AG04450 (cell line): ENCODE measurements around the gene ERP27. TPM values are rescaled to one million over a fixed set of nuclear protein-coding genes. Genes with fewer than 3 reads are reported as not detected.

Experiments used
- CTCF ChIA-PET: fragments of 300-600, 350-600 bp; formaldehyde crosslinking; extraction: SDS; loops from one replicate; lab custom pipeline; 2022; ENCODE audit warnings: antibody characterized with exemption, inconsistent platforms; lab: Charles Lee
- POLR2A ChIA-PET: fragments of 350-600 bp; formaldehyde crosslinking; extraction: SDS; loops from one replicate; lab custom pipeline; 2021; ENCODE audit warnings: antibody characterized with exemption, inconsistent platforms; lab: Yijun Ruan, JAX
- DNase-seq: peaks from one replicate; pipeline ENCODE4 v3.0.0-alpha.2; 2011; ENCODE audit warnings: low read depth, low spot score
- H3K27ac ChIP-seq: one replicate; pipeline ENCODE4 v1.5.1; 2012; ENCODE audit warnings: low read depth, low read length, control low read depth
- H3K27me3 ChIP-seq: one replicate; pipeline ENCODE4 v1.6.0; 2012; ENCODE audit warnings: low read length; ENCODE audit not compliant: control insufficient read depth, insufficient read depth
- H3K4me3 ChIP-seq: 2 replicates; pipeline ENCODE4 v1.5.1; 2011; ENCODE audit warnings: mild to moderate bottlenecking, low read depth, low read length, control low read depth
- H3K9me3 ChIP-seq: 2 replicates; pipeline ENCODE4 v1.5.1; 2012; ENCODE audit warnings: low read length; ENCODE audit not compliant: control insufficient read depth, insufficient read depth
- CTCF ChIP-seq: IDR thresholded peaks from 2 replicates; pipeline ENCODE4 v1.5.1; 2011; ENCODE audit warnings: low read depth, low read length, control low read depth, inconsistent platforms
- polyA plus RNA-seq: library from polyadenylated mRNA; depleted of rRNA; stranded (reverse); fragments of >200 nt; gene quantifications from 2 replicates; pipeline ENCODE4 v1.2.3, GENCODE V29; 2011

ERP27 gene
- polyA plus RNA-seq, 1 experiment: not detected

DNA sequence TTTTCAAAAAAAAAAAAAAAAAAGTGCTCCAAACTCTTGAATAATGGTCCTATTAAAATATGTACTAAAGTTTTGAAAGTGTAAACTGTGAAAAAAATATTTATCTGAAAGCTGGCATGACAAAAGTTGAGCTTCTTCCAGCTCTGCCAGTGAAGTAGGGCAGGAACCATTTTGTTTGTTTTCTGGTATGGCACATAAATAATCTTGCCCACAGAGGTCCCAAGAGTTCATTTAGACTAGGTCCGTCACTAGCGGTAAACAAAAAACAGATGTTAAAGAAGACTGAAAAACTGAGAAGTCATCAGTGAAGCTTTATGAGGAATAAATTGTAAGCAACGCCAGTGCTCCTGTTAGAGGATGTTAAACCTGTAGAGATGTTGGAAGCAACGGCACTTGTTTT, 7.0 kb downstream of the ERP27 start:
- ChIA-PET POLR2A (no interaction called here), CTCF (interaction anchor here (0.6 to 0.7 kb wide), 2 partner anchors 18 to 53 kb away, joined by 3 read pairs; no protein-coding TSS in a partner anchor)
- DNase-seq: no peak
- no peak overlapping the region for H3K4me3 ChIP-seq
- no peaks in the 10 kb centered on the region for H3K27me3 ChIP-seq
- TF ChIP-seq CTCF: no peak
- no peaks in the 10 kb centered on the region for H3K9me3 ChIP-seq
- H3K27ac ChIP-seq: no peak overlapping the region

DNA sequence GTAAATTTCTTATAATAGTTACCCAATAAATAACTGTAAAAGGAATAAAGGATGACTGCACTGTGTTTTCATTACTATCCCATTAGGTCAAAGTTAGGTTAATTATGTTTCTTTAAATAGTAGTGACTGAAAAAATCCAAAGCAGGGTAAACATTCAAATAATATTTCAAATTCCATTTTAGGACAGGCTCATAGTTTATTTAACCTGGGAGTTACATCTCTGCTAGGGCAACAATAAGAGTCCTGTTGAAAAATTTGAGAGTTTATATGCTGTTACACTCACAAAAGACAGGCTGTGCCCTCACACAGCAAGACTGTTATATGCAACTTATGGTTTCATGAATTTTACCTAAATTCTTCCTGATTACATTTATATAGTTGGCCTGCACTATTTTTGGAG, 8.0 kb downstream of the ERP27 start:
- Histone ChIP-seq H3K9me3 (no peaks in the 10 kb centered on the region), H3K27me3 (no peaks in the 10 kb centered on the region), H3K4me3 (no peak overlapping the region), H3K27ac (no peak overlapping the region)
- DNase-seq: no peak
- POLR2A ChIA-PET: no interaction called here
- TF ChIP-seq CTCF: no peak
- CTCF ChIA-PET: interaction anchor here (1.4 kb wide), 1 partner anchor 40 kb away, joined by 3 read pairs; no protein-coding TSS in a partner anchor

GRCh38 chr12:14928931-14929330, 9.4 kb downstream of the ERP27 start:
- ChIA-PET POLR2A (no interaction called here), CTCF (interaction anchor here (0.7 kb wide), 1 partner anchor 38 kb away, joined by 4 read pairs; no protein-coding TSS in a partner anchor)
- Histone ChIP-seq H3K27ac (no peak overlapping the region), H3K27me3 (no peaks in the 10 kb centered on the region), H3K4me3 (no peak overlapping the region), H3K9me3 (no peaks in the 10 kb centered on the region)
- no peak for DNase-seq
- TF ChIP-seq CTCF: no peak

GRCh38 chr12:14927267-14927666, 11.1 kb downstream of the ERP27 start:
- ChIA-PET POLR2A (no interaction called here), CTCF (no interaction called here)
- no peak for DNase-seq
- no peak overlapping the region for H3K27ac ChIP-seq
- H3K9me3 ChIP-seq: no peaks in the 10 kb centered on the region
- H3K27me3 ChIP-seq: no peaks in the 10 kb centered on the region
- no peak for TF ChIP-seq CTCF
- no peak overlapping the region for H3K4me3 ChIP-seq

- TF ChIP-seq CTCF: no peak
- POLR2A ChIA-PET: no interaction called here
- Histone ChIP-seq H3K9me3 (no peaks in the 10 kb centered on the region), H3K27me3 (no peaks in the 10 kb centered on the region), H3K4me3 (no peak overlapping the region), H3K27ac (no peak overlapping the region)
- DNase-seq: no peak
- CTCF ChIA-PET: no interaction called here
Observed at GRCh38 chr12:14924541-14924940, 13.8 kb downstream of the ERP27 start.
